ENCODE measurements around the gene LDB2. TPM values are rescaled to one million over a fixed set of nuclear protein-coding genes. Genes with fewer than 3 reads are reported as not detected.

LDB2 gene
- total RNA-seq, 1 donor from 2014 or later: 137 TPM

- intact Hi-C loops (cut with DNase I): no loop called here
- H3K27ac ChIP-seq: no peak overlapping the region
- H3K4me1 ChIP-seq: no peaks in the 10 kb centered on the region
- H3K9me3 ChIP-seq: peaks cover 0 to 3% of the 10 kb centered on the region in 2 donors
- DNase-seq (ENCODE audit: low spot score in 2 of 2): no peak
- no peak overlapping the region for H3K4me3 ChIP-seq
- H3K36me3 ChIP-seq: no peaks in the 10 kb centered on the region
- no peak for TF ChIP-seq CTCF (IDR thresholded peaks at IDR 0.05)
- H3K27me3 ChIP-seq: no peaks in the 10 kb centered on the region
These were observed 281.0 kb downstream of the LDB2 start for GRCh38 chr4:16617435-16617834.

- H3K36me3 ChIP-seq: no peaks in the 10 kb centered on the region
- no peak for TF ChIP-seq CTCF (IDR thresholded peaks at IDR 0.05)
- no peaks in the 10 kb centered on the region for H3K27me3 ChIP-seq
- peaks cover 0 to 3% of the 10 kb centered on the region in 2 donors for H3K9me3 ChIP-seq
- H3K27ac ChIP-seq: no peak overlapping the region
- intact Hi-C loops (cut with DNase I): no loop called here
- DNase-seq (ENCODE audit: low spot score in 2 of 2): no peak
- H3K4me1 ChIP-seq: no peaks in the 10 kb centered on the region
- no peak overlapping the region for H3K4me3 ChIP-seq
These were observed 281.4 kb downstream of the LDB2 start for GRCh38 chr4:16617011-16617410.

- intact Hi-C loops (cut with DNase I): no loop called here
- H3K4me3 ChIP-seq: no peak overlapping the region
- H3K27ac ChIP-seq: no peak overlapping the region
- no peak for TF ChIP-seq CTCF (IDR thresholded peaks at IDR 0.05)
- H3K9me3 ChIP-seq: peaks cover 0 to 3% of the 10 kb centered on the region in 2 donors
- no peaks in the 10 kb centered on the region for H3K27me3 ChIP-seq
- H3K36me3 ChIP-seq: no peaks in the 10 kb centered on the region
- no peak for DNase-seq (ENCODE audit: low spot score in 2 of 2)
- H3K4me1 ChIP-seq: no peaks in the 10 kb centered on the region
These were observed 289.2 kb downstream of the LDB2 start for GRCh38 chr4:16609170-16609758.

GRCh38 chr4:16608611-16609125 lies 289.8 kb downstream of the LDB2 start:
- no peak overlapping the region for H3K27ac ChIP-seq
- no peak for TF ChIP-seq CTCF (IDR thresholded peaks at IDR 0.05)
- intact Hi-C loops (cut with DNase I): no loop called here
- H3K27me3 ChIP-seq: no peaks in the 10 kb centered on the region
- no peak for DNase-seq (ENCODE audit: low spot score in 2 of 2)
- H3K4me1 ChIP-seq: no peaks in the 10 kb centered on the region
- H3K36me3 ChIP-seq: no peaks in the 10 kb centered on the region
- no peak overlapping the region for H3K4me3 ChIP-seq
- H3K9me3 ChIP-seq: no peaks in the 10 kb centered on the region

GRCh38 chr4:16608123-16608522 lies 290.3 kb downstream of the LDB2 start:
- Histone ChIP-seq H3K36me3 (no peaks in the 10 kb centered on the region), H3K27me3 (no peaks in the 10 kb centered on the region), H3K4me3 (no peak overlapping the region), H3K4me1 (no peaks in the 10 kb centered on the region), H3K27ac (no peak overlapping the region), H3K9me3 (no peaks in the 10 kb centered on the region)
- intact Hi-C loops (cut with DNase I): no loop called here
- no peak for TF ChIP-seq CTCF (IDR thresholded peaks at IDR 0.05)
- DNase-seq (ENCODE audit: low spot score in 2 of 2): no peak
